PC-9 (cell line): ENCODE results near the gene ETS2. TPM values are rescaled to one million over a fixed set of nuclear protein-coding genes. Genes with fewer than 3 reads are reported as not detected.

ENCODE experiments used
- BruUV-seq: library from RNA; stranded (reverse); fragments of 400-500 nt; replicated peaks from 2 replicates; lab custom pipeline; 2021; lab: Mats Ljungman, UMichigan
- CTCF ChIA-PET: fragments of 300-600 bp; sonication (Branson Sonifier 250); formaldehyde crosslinking; loops from one replicate; lab custom pipeline; 2022; ENCODE audit warnings: antibody characterized with exemption; lab: Charles Lee
- POLR2A ChIA-PET: fragments of 300-600 bp; sonication (Branson Sonifier 250); formaldehyde crosslinking; loops from one replicate; lab custom pipeline; 2022; ENCODE audit warnings: antibody characterized with exemption; ENCODE audit not compliant: unreplicated experiment; lab: Charles Lee
- DNase-seq, 2 experiments: peaks; one replicate each; pipeline versions ENCODE4 v3.0.0 to v3.0.0-alpha.2; 2015 to 2022; ENCODE audit warnings: mixed read lengths in 1 of 2
- H2AFZ ChIP-seq: fragments of 200-600 bp; sonication (generic); 2 replicates; pipeline ENCODE4 v1.8.1; 2017; ENCODE audit warnings: antibody characterized with exemption
- H3F3A ChIP-seq: fragments of 200-600 bp; sonication (generic); 2 replicates; pipeline ENCODE4 v1.8.1; 2017; ENCODE audit warnings: antibody characterized with exemption, mild to moderate bottlenecking, low read depth; ENCODE audit not compliant: insufficient read depth
- H3K27ac ChIP-seq: fragments of 200-600 bp; sonication (generic); 2 replicates; pipeline ENCODE4 v1.6.1; 2016; ENCODE audit warnings: mixed run types
- H3K27me3 ChIP-seq: fragments of 200-600 bp; sonication (generic); 2 replicates; pipeline ENCODE4 v1.6.1; 2016; ENCODE audit warnings: low read depth, mixed run types; ENCODE audit not compliant: insufficient read depth
- H3K36me3 ChIP-seq: fragments of 200-600 bp; sonication (generic); 2 replicates; pipeline ENCODE4 v1.6.1; 2016; ENCODE audit warnings: low read depth, mixed run types
- H3K4me1 ChIP-seq: fragments of 200-600 bp; sonication (generic); replicated peaks from 2 replicates; pipeline ENCODE4 v1.6.1; 2016; ENCODE audit warnings: mixed run types; ENCODE audit not compliant: insufficient read depth
- H3K4me2 ChIP-seq: fragments of 200-600 bp; sonication (generic); 2 replicates; pipeline ENCODE4 v1.6.1; 2017; ENCODE audit warnings: mixed run types
- H3K4me3 ChIP-seq: fragments of 200-600 bp; sonication (generic); 2 replicates; pipeline ENCODE4 v1.6.1; 2016; ENCODE audit warnings: mixed run types
- H3K79me2 ChIP-seq: fragments of 200-600 bp; sonication (generic); 2 replicates; pipeline ENCODE4 v1.6.1; 2017; ENCODE audit warnings: low read depth, mixed run types
- H3K9me2 ChIP-seq: fragments of 200-600 bp; sonication (generic); 2 replicates; pipeline ENCODE4 v1.8.1; 2017; ENCODE audit warnings: mild to moderate bottlenecking; ENCODE audit not compliant: insufficient read depth
- H3K9me3 ChIP-seq: fragments of 200-600 bp; sonication (generic); 2 replicates; pipeline ENCODE4 v1.8.1; 2016; ENCODE audit warnings: low read depth; ENCODE audit not compliant: insufficient read depth
- H4K20me1 ChIP-seq: fragments of 200-600 bp; sonication (generic); 2 replicates; pipeline ENCODE4 v1.8.1; 2017; ENCODE audit not compliant: insufficient read depth
- CTCF ChIP-seq: fragments of 200-600 bp; sonication (generic); conservative IDR thresholded peaks from 2 replicates; pipeline ENCODE4 v1.6.1; 2017; ENCODE audit warnings: mixed run types, antibody characterized with exemption, mild to moderate bottlenecking, moderate library complexity
- EZH2 ChIP-seq: fragments of 200-600 bp; sonication (generic); IDR thresholded peaks from 2 replicates; pipeline ENCODE4 v1.8.0; 2017; ENCODE audit warnings: antibody characterized with exemption, low read depth
- intact Hi-C: fragments of 100-400 bp; cut with micrococcal nuclease; formaldehyde crosslinking; loops from one replicate; pipeline ENCODE4 v1.10.0; 2022; ENCODE audit not compliant: unreplicated experiment
- total RNA-seq: library from RNA; stranded (reverse); gene quantifications from 2 replicates; pipeline ENCODE4 v1.2.3, GENCODE V29; 2021

ETS2 gene
- total RNA-seq, 1 experiment from 2014 or later, result 20.4 TPM

GRCh38 chr21:38773099-38774061, 32.3 kb upstream of the ETS2 start:
- no peak for TF ChIP-seq CTCF
- H3K36me3 ChIP-seq, result no peaks in the 10 kb centered on the region
- H3K4me3 ChIP-seq, result no peak overlapping the region
- H3K27me3 ChIP-seq, result no peaks in the 10 kb centered on the region
- BruUV-seq, result TSS peak; percentile 63
- H3K9me2 ChIP-seq, result no peaks in the 10 kb centered on the region
- no peaks in the 10 kb centered on the region for H3K9me3 ChIP-seq
- intact Hi-C loops, result no loop called here
- ChIA-PET CTCF (interaction anchor here (0.7 kb wide), 1 partner anchor 31 kb away, joined by 3 read pairs; no protein-coding TSS in a partner anchor), POLR2A (no interaction called here)
- H4K20me1 ChIP-seq, result no peaks in the 10 kb centered on the region
- H2AFZ ChIP-seq, result no peak overlapping the region
- peak overlapping the region; percentile 65 for H3K27ac ChIP-seq
- H3K79me2 ChIP-seq, result no peaks in the 10 kb centered on the region
- peaks cover 17% of the 10 kb centered on the region for H3K4me1 ChIP-seq
- peak; percentile 36 to 89 for DNase-seq
- H3K4me2 ChIP-seq, result peak overlapping the region; percentile 45
- H3F3A ChIP-seq, result peaks cover 12% of the 10 kb centered on the region

DNA sequence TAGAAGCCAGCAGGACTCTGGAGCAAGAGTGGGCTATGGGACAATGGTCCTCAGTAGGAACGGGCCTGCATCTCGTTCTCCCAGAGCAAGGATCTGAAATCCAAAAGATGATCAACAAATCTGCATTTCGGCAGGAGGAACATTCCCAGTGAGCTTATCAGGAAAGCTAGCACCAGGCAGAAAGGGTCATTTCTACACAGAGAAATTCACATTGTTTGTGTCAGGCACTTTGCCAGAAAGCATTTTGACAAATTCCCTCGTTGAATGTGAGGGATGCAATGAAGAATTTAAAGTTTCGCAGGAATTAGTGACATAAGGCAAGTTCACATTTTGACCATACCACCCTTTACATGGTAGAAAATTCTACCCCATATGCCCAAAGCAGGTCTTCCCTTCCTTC, 31.6 kb upstream of the ETS2 start:
- Histone ChIP-seq H3F3A (peaks cover 12% of the 10 kb centered on the region), H3K4me1 (peaks cover 17% of the 10 kb centered on the region), H2AFZ (no peak overlapping the region), H3K4me3 (no peak overlapping the region), H3K9me3 (peaks cover 6% of the 10 kb centered on the region; the same call in 1 of the 2 replicates), H4K20me1 (no peaks in the 10 kb centered on the region), H3K9me2 (no peaks in the 10 kb centered on the region), H3K27me3 (no peaks in the 10 kb centered on the region), H3K4me2 (peak overlapping the region; percentile 45; the same call in 1 of the 2 replicates), H3K36me3 (no peaks in the 10 kb centered on the region), H3K79me2 (no peaks in the 10 kb centered on the region), H3K27ac (peak overlapping the region; percentile 65; the same call in 1 of the 2 replicates)
- ChIA-PET POLR2A (no interaction called here), CTCF (no interaction called here)
- intact Hi-C loops, result no loop called here
- no peak for TF ChIP-seq EZH2
- no peak for TF ChIP-seq CTCF
- no peak for DNase-seq
- no TSS peak for BruUV-seq

GRCh38 chr21:38774586-38775285, 31.0 kb upstream of the ETS2 start:
- H2AFZ ChIP-seq, result no peak overlapping the region
- no peak overlapping the region for H3K4me2 ChIP-seq
- H3K9me2 ChIP-seq, result no peaks in the 10 kb centered on the region
- no peak overlapping the region for H3K4me3 ChIP-seq
- ChIA-PET POLR2A (no interaction called here), CTCF (no interaction called here)
- H3K27ac ChIP-seq, result no peak overlapping the region
- H3K79me2 ChIP-seq, result no peaks in the 10 kb centered on the region
- H3K4me1 ChIP-seq, result peaks cover 17% of the 10 kb centered on the region
- intact Hi-C loops, result no loop called here
- no peaks in the 10 kb centered on the region for H3K27me3 ChIP-seq
- TF ChIP-seq EZH2 (no peak), CTCF (no peak)
- DNase-seq, result no peak
- H3K9me3 ChIP-seq, result peaks cover 6% of the 10 kb centered on the region; the same call in 1 of the 2 replicates
- BruUV-seq, result no TSS peak
- H4K20me1 ChIP-seq, result no peaks in the 10 kb centered on the region
- no peaks in the 10 kb centered on the region for H3K36me3 ChIP-seq
- peaks cover 13% of the 10 kb centered on the region for H3F3A ChIP-seq
